ENCODE results near the gene AFF4. TPM values are rescaled to one million over a fixed set of nuclear protein-coding genes. Genes with fewer than 3 reads are reported as not detected.

AFF4 gene
- total RNA-seq, 2 experiments from 2014 or later, result 97.9 to 103 TPM

GRCh38 chr5:132853323-132853722, 110.1 kb downstream of the AFF4 start:
- DNase-seq, result no peak
- Histone ChIP-seq H3K4me1 (ENCODE audit: insufficient read depth, low read length) (no peaks in the 10 kb centered on the region), H3K4me3 (ENCODE audit: low read length) (no peak overlapping the region), H3K36me3 (ENCODE audit: insufficient read depth, low read length) (no peaks in the 10 kb centered on the region), H3K9me3 (ENCODE audit: control insufficient read depth in 1 of 2, insufficient read depth in 1 of 2, low read length in 2 of 2) (no peaks in the 10 kb centered on the region), H3K27me3 (ENCODE audit: control insufficient read depth in 1 of 2, insufficient read depth in 2 of 2, low read length in 2 of 2) (no peaks in the 10 kb centered on the region), H3K27ac (ENCODE audit: low read depth in 1 of 2, low read length in 2 of 2) (no peak overlapping the region)
- ATAC-seq (ENCODE audit: poor library complexity), result no peak
- POLR2A ChIA-PET, result no interaction called here
- peaks cover 9% of the 10 kb centered on the region for H3K27me3 Mint-ChIP-seq
- no peak overlapping the region for H3K27ac Mint-ChIP-seq
- CTCF ChIA-PET, result interaction anchor here (1.1 to 1.4 kb wide), 2 partner anchors 8 to 34 kb away, joined by 3 to 4 read pairs; no protein-coding TSS in a partner anchor
- no peaks in the 10 kb centered on the region for H3K36me3 Mint-ChIP-seq (ENCODE audit: low read depth)
- intact Hi-C loops (cut with DNase I, micrococcal nuclease), result no loop called here
- TF ChIP-seq CTCF (IDR thresholded peaks at IDR 0.05), result no peak
- H3K4me1 Mint-ChIP-seq (ENCODE audit: low read depth), result no peaks in the 10 kb centered on the region
- no peak overlapping the region for H3K4me3 Mint-ChIP-seq
- H3K9me3 Mint-ChIP-seq, result no peaks in the 10 kb centered on the region

GRCh38 chr5:132850066-132850465, 113.4 kb downstream of the AFF4 start:
- Histone ChIP-seq H3K36me3 (ENCODE audit: insufficient read depth, low read length) (no peaks in the 10 kb centered on the region), H3K4me3 (ENCODE audit: low read length) (no peak overlapping the region), H3K27ac (ENCODE audit: low read depth in 1 of 2, low read length in 2 of 2) (no peak overlapping the region), H3K9me3 (ENCODE audit: control insufficient read depth in 1 of 2, insufficient read depth in 1 of 2, low read length in 2 of 2) (no peaks in the 10 kb centered on the region), H3K4me1 (ENCODE audit: insufficient read depth, low read length) (no peaks in the 10 kb centered on the region), H3K27me3 (ENCODE audit: control insufficient read depth in 1 of 2, insufficient read depth in 2 of 2, low read length in 2 of 2) (no peaks in the 10 kb centered on the region)
- H3K27me3 Mint-ChIP-seq, result peaks cover 4% of the 10 kb centered on the region
- H3K9me3 Mint-ChIP-seq, result no peaks in the 10 kb centered on the region
- DNase-seq (no peak), ATAC-seq (ENCODE audit: poor library complexity) (no peak)
- H3K36me3 Mint-ChIP-seq (ENCODE audit: low read depth), result no peaks in the 10 kb centered on the region
- no peak overlapping the region for H3K27ac Mint-ChIP-seq
- no peaks in the 10 kb centered on the region for H3K4me1 Mint-ChIP-seq (ENCODE audit: low read depth)
- intact Hi-C loops (cut with DNase I, micrococcal nuclease), result no loop called here
- ChIA-PET CTCF (no interaction called here), POLR2A (interaction anchor here (0.9 kb wide), 1 partner anchor 13 kb away, joined by 4 read pairs; no protein-coding TSS in a partner anchor)
- H3K4me3 Mint-ChIP-seq, result no peak overlapping the region
- no peak for TF ChIP-seq CTCF (IDR thresholded peaks at IDR 0.05)

GRCh38 chr5:132849347-132849746, 114.1 kb downstream of the AFF4 start:
- Histone ChIP-seq H3K4me3 (ENCODE audit: low read length) (no peak overlapping the region), H3K9me3 (ENCODE audit: control insufficient read depth in 1 of 2, insufficient read depth in 1 of 2, low read length in 2 of 2) (no peaks in the 10 kb centered on the region), H3K27ac (ENCODE audit: low read depth in 1 of 2, low read length in 2 of 2) (no peak overlapping the region), H3K4me1 (ENCODE audit: insufficient read depth, low read length) (no peaks in the 10 kb centered on the region), H3K27me3 (ENCODE audit: control insufficient read depth in 1 of 2, insufficient read depth in 2 of 2, low read length in 2 of 2) (no peaks in the 10 kb centered on the region), H3K36me3 (ENCODE audit: insufficient read depth, low read length) (no peaks in the 10 kb centered on the region)
- ChIA-PET POLR2A (no interaction called here), CTCF (interaction anchor here (1.2 kb wide), 1 partner anchor 19 kb away, joined by 3 read pairs; the partner anchor contains the start of gene SHROOM1)
- Mint-ChIP-seq H3K36me3 (ENCODE audit: low read depth) (no peaks in the 10 kb centered on the region), H3K27ac (no peak overlapping the region), H3K4me3 (no peak overlapping the region), H3K9me3 (no peaks in the 10 kb centered on the region), H3K27me3 (peaks cover 4% of the 10 kb centered on the region), H3K4me1 (ENCODE audit: low read depth) (no peaks in the 10 kb centered on the region)
- TF ChIP-seq CTCF (IDR thresholded peaks at IDR 0.05), result no peak
- DNase-seq, result no peak
- ATAC-seq (ENCODE audit: poor library complexity), result no peak
- intact Hi-C loops (cut with DNase I, micrococcal nuclease), result no loop called here

All from CD4-positive, alpha-beta T cell (primary cell).